NCI-H510A (cell line): Measurements from ENCODE around the gene PNKD.

Source experiments
- DNase-seq: peaks from one replicate; lab custom pipeline; 2025; lab: John Stamatoyannopoulos, UW

Gene PNKD

DNA sequence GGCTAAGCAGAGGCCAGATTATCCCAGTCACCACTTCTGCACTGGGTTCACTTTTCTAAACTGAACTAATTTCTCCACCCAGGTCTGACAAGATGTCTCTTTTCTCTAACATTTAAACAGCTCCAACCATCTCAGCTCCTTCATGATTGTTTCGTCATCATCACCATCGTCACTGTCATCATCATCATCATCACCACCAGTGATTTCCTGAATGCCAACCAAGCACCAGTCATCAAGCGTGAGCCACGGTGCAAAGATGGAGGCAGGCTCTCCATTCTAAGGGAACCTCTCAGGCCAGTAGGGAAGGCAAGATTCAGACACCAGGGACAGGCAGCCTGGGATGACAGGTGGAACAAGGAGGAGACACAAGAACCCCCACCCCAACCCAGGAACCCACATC is 47.5 kb downstream of the PNKD start:
- no peak for DNase-seq

DNA sequence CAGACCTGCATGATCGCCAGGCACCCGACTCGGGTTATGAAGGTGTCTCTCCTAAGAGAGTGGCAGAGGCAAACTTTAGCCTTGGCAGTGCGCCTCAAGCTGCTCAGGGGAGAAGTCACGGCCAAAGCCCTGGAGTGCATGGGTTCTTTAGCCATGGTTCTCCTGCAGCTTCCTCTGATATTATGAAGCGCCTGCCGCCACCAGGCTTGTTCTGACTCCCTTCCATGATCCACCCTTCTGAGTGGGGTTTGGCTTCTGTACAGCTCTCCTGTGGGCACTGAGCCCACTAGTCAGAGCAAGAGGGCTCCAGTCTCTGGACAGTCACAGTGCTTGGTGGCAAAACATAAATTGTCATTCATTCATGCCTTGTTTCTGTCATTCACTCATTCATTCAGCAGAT is 47.9 kb downstream of the PNKD start:
- DNase-seq: no peak

DNA sequence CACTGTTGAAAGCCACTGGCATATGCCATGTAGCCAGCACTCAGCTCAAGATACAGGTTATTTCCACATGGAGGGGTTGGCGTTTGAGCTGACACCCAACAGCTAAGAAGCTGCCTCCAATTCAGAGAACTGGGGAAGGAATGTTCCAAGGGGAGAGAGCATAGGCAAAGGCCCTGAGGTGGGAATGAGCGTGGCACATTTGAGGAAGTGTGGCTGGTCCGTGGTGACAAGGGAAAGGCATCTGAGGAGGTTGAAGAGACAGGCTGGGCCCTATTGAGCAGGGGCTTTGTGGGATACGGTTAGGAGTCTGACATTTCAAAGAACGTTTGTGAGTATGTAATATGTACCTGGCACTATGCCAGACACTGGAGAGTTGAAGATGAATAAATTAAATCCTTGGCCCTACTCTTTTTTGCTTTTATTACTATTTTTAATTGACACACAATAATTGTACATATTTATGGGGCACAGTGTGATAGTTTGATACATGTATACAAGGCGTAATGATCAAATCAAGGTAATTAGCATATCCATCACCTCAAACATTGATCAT is 49.6 kb downstream of the PNKD start:
- peak; percentile 8 for DNase-seq

DNA sequence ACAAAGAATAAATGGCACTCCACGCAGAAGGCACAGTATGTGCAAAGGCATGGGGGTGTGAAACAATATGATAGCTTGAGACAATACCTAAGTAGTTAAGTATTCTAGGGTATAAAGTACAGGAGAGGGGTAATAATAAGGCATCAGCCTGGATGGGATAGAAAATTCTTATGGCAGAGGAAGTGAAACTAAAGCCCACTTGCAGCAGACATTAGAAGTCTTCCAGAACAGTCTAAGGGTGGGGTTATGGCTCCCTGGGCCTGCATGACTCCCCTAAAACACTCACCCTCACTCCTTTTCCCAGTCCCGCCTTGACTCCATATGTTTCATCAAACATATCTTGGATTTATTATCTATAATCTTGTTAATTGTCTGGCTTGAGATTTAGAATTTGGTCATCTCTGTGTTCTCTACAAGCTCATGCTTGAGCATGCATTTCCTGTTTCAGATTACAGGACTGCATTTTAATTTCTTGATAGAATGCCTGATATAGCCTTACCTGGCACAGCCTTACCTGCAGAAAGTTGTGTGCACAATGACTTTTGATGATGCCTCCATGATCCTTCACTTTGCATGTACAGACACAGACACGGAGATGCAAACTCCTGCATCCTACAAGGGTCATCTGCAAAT is 50.5 kb downstream of the PNKD start:
- DNase-seq: no peak

DNA sequence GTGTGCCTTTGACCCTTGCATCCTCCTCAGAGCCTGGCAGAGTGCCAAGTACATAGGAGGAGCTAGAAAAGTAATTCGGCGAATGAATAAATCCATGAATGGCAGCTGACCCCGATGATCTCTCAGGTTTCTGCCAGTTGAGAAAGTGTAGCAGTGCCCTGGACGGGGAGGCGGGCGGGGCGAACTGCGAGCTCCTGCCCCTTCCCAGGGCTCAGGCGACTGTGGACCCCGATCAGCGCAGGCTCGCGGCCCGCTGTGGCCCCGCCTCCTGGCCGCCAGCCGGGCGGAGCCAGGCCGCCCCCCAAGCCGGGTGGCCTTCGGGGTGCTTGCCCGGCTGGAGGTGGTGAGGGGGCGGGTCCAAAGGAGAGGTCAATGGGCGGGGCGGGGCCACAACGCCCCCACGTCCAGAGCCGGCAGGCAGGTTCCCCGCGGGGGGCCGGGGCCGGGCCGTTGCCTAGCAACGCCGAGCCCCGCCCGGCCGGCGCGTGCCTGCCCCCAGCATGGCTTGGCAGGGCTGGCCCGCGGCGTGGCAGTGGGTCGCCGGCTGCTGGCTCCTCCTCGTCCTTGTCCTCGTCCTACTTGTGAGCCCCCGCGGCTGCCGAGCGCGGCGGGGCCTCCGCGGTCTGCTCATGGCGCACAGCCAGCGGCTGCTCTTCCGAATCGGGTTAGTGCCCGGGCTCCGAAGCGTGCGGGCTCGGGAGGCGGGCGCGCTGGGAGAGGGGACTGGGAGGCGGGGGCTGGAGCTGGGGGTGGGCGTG is 52.6 kb downstream of the PNKD start:
- peak; percentile 90 for DNase-seq

GRCh38 chr2:218323526-218324472 is 53.5 kb downstream of the PNKD start:
- no peak for DNase-seq

DNA sequence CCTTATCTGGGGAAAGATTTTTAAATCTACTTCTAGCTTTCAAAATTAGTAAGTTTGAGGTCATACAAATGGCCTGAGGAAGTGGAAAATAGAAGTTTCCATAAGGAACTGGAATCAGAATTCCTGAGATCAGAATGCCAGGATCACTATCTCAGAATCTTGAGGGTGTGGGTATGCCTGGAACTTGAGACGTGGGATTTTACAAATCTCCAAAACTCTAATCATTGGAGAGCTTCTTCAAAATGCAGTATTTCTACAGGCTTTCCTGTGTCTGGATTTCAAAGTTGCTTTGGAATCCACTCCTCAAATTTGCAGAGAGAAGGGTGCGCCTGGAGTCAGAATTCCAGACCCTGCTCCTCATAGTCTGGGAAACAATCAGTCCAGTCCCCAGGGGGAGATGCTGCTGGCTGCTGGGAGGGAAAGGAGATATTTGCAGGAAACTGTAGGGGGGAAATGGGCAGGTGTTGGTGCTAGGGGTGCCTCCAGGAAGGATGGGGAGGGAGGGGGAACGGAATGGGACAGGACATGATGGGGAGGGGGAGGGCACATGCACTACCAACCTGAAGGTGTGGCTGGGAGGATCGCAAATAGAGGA is 55.3 kb downstream of the PNKD start:
- no peak for DNase-seq

GRCh38 chr2:218326315-218326714 is 56.0 kb downstream of the PNKD start:
- no peak for DNase-seq

GRCh38 chr2:218327451-218328210 is 57.3 kb downstream of the PNKD start:
- DNase-seq: no peak

GRCh38 chr2:218328294-218328693 is 58.0 kb downstream of the PNKD start:
- no peak for DNase-seq

DNA sequence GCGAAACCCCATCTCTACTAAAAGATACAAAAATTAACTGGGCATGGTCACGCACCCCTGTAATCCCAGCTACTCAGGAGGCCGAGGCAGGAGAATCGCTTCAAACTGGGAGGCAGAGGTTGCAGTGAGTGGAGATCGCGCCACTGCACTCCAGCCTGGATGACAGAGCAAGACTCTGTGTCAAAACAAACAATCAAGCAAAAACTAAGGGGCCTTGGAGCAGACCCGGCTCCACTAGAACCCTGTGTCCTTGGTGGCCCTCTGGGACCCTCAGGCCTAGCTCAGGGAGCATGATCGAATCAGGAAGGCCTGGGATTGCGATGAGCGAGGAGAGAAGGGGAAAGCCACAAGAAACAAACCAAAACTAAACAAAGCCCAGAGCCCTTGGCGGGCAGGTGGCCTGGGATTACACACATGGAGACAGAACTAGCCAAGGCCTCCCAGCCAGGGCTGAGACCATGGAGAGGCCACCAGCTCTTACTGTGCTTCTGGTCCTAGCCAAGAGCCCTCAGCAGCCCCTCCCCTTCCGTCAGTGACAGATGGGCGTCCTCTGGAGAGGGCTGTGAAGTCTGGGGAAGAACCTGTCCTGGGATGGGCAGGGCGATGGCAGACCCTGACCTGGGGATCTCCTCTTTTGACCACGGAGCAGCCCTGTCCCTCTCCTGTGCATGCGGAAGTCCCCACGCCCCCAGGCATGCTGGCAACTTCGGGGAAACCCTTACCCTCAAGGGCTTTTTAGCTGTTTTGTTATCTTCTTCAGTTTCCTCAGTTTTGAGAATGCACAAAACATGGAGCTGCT is 58.9 kb downstream of the PNKD start:
- peak; percentile 51 for DNase-seq

DNA sequence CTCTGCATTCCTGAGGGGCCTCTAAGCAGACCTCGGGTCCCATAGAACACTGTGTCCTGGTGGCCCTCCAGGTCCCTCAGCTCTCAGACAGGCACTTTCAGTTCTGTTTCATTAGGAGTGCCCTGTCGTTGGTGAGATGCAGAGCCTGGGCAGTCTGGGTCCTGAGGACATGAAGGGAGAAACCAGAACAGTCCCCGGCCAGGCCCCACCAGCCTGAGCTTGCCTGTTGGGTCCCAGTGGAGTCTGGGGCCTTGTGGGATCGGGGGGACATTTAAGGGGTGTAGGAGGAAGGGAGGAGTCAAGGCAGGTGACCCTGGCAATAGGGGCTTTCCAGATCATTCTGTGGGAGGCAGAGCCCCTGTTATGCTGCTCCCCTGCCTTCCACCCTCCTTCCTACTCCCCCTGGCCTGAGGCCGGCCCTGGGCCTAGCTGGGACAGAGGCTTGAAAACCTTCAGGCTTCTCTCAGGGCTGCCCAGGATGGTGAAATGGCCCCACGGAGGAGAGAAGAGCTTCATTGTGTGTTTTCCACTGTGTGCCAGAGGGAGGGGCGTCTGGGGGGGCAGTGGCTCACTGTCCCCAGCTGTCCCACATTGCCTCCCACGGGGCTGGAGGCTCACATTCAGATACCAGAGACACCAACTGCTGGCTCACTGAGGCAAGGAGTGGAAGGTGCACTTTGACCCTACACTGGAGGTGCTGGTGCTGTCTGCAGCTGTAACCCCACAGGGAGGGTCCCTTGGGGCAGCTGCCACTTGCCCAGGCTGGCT is 59.7 kb downstream of the PNKD start:
- no peak for DNase-seq

GRCh38 chr2:218331745-218332144 is 61.4 kb downstream of the PNKD start:
- no peak for DNase-seq

DNA sequence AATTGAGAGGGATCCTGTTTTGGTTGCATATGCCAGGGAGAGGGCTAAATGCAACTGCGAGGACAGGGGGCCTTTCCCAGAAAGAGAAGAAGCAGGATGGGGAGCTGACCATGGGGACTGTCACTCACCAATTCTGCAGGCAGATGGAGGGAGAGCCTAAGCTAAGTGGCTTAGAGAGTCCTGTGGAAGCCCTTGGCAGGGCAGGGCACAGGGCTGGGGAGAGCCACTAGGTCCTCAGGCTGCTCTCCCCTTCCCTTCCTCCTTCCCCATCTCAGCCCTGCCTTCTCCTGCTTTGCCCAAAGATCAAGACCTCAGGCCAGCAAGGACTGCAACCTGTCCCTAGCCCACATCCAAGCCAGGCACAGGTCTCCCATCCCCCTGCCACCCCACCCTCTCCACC is 62.0 kb downstream of the PNKD start:
- DNase-seq: no peak

GRCh38 chr2:218332920-218333645 is 62.8 kb downstream of the PNKD start:
- no peak for DNase-seq

DNA sequence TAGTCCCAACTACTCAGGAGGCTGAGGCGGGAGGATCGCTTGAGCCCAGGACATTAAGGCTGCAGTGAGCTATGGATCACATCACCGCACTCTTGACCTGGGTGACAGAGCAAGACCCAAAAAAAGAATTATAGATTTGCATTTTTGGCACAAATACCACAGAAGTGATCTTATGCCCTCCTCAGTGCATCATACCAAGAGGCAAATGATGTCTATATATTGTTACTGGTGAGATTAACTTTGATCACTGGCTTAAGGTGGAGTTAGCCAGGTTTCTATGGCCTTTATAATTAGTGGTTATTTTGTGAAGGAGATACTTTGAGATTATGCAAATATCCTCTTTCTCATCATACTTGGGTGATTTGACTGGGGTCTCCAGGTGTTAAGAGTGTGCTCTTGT is 64.2 kb downstream of the PNKD start:
- DNase-seq: no peak

GRCh38 chr2:218340656-218341055 is 70.3 kb downstream of the PNKD start:
- DNase-seq: no peak

- no peak for DNase-seq
Measured at GRCh38 chr2:218341381-218341780, 71.1 kb downstream of the PNKD start.

GRCh38 chr2:218342837-218343236 is 72.5 kb downstream of the PNKD start:
- DNase-seq: no peak
